Measurements from ENCODE around the gene MINK1.
"Not testable (repeated sequence)": the region's sequence is repeated elsewhere in the genome, so short reads cannot be mapped to it uniquely, and the experiment has no call there.

MINK1 gene

GRCh38 chr17:4812690-4813089, 20.4 kb upstream of the MINK1 start:
- no peak for DNase-seq

- peak in 1 of 2 experiments; percentile 22 for DNase-seq
Measured at GRCh38 chr17:4815043-4815675, 18.0 kb upstream of the MINK1 start.

GRCh38 chr17:4816826-4817225, 16.3 kb upstream of the MINK1 start:
- DNase-seq = no peak

- no peak for DNase-seq
Measured at GRCh38 chr17:4818276-4818675, 14.9 kb upstream of the MINK1 start.

GRCh38 chr17:4822835-4823234, 10.3 kb upstream of the MINK1 start:
- DNase-seq = no peak

- DNase-seq = no peak
Measured at GRCh38 chr17:4823373-4824089, 9.6 kb upstream of the MINK1 start.

GRCh38 chr17:4827399-4827798, 5.7 kb upstream of the MINK1 start:
- no peak for DNase-seq

GRCh38 chr17:4832829-4833177, 337 bp upstream of the MINK1 start:
- DNase-seq = not testable (repeated sequence)

GRCh38 chr17:4833941-4834680, 971 bp downstream of the MINK1 start:
- DNase-seq = no peak

- DNase-seq = no peak
Measured at GRCh38 chr17:4834681-4835020, 1.5 kb downstream of the MINK1 start.

- no peak for DNase-seq
Measured at GRCh38 chr17:4836221-4836620, 3.1 kb downstream of the MINK1 start.

GRCh38 chr17:4837471-4838308, 4.5 kb downstream of the MINK1 start:
- no peak for DNase-seq

- DNase-seq = no peak
Measured at GRCh38 chr17:4838309-4838785, 5.2 kb downstream of the MINK1 start.

- no peak for DNase-seq
Measured at GRCh38 chr17:4839221-4839620, 6.1 kb downstream of the MINK1 start.

- DNase-seq = no peak
Measured at GRCh38 chr17:4839965-4840892, 7.1 kb downstream of the MINK1 start.

GRCh38 chr17:4840893-4841242, 7.7 kb downstream of the MINK1 start:
- no peak for DNase-seq

GRCh38 chr17:4842376-4842775, 9.2 kb downstream of the MINK1 start:
- no peak for DNase-seq

- DNase-seq = no peak
Measured at GRCh38 chr17:4843321-4844000, 10.3 kb downstream of the MINK1 start.

GRCh38 chr17:4845118-4845517, 12.0 kb downstream of the MINK1 start:
- DNase-seq = no peak

GRCh38 chr17:4846635-4847390, 13.7 kb downstream of the MINK1 start:
- DNase-seq = no peak

All from AML-193 (cell line).